GM21381 (cell line): Measurements from ENCODE around the gene ATP9B.
"Not testable (repeated sequence)": the region's sequence is repeated elsewhere in the genome, so short reads cannot be mapped to it uniquely, and the experiment has no call there.

Experiments used
- ATAC-seq: cut with Tn5 transposase; IDR thresholded peaks from one replicate; pipeline ENCODE4 v1.9.1; 2021; ENCODE audit warnings: mild to moderate bottlenecking, moderate library complexity; ENCODE audit not compliant: unreplicated experiment

Gene ATP9B

GRCh38 chr18:79322441-79322840 lies 253.2 kb downstream of the ATP9B start:
- ATAC-seq = no peak

- no peak for ATAC-seq
Measured at GRCh38 chr18:79323471-79323870, 254.3 kb downstream of the ATP9B start.

GRCh38 chr18:79326413-79327198 lies 257.4 kb downstream of the ATP9B start:
- no peak for ATAC-seq

GRCh38 chr18:79327199-79327721 lies 258.1 kb downstream of the ATP9B start:
- no peak for ATAC-seq

- not testable (repeated sequence) for ATAC-seq
Measured at GRCh38 chr18:79327915-79328314, 258.7 kb downstream of the ATP9B start.

- ATAC-seq = no peak
Measured at GRCh38 chr18:79328887-79329286, 259.7 kb downstream of the ATP9B start.

GRCh38 chr18:79329786-79330185 lies 260.6 kb downstream of the ATP9B start:
- no peak for ATAC-seq

- no peak for ATAC-seq
Measured at GRCh38 chr18:79332646-79333045, 263.5 kb downstream of the ATP9B start.

GRCh38 chr18:79333046-79333445 lies 263.9 kb downstream of the ATP9B start:
- ATAC-seq = no peak

- ATAC-seq = no peak
Measured at GRCh38 chr18:79334496-79335233, 265.5 kb downstream of the ATP9B start.

GRCh38 chr18:79335833-79336360 lies 266.7 kb downstream of the ATP9B start:
- ATAC-seq = no peak

- no peak for ATAC-seq
Measured at GRCh38 chr18:79336556-79337142, 267.5 kb downstream of the ATP9B start.

- no peak for ATAC-seq
Measured at GRCh38 chr18:79337184-79337583, 268.0 kb downstream of the ATP9B start.

GRCh38 chr18:79337620-79338019 lies 268.4 kb downstream of the ATP9B start:
- ATAC-seq = no peak

GRCh38 chr18:79339094-79339908 lies 270.1 kb downstream of the ATP9B start:
- ATAC-seq = no peak

GRCh38 chr18:79343567-79344207 lies 274.5 kb downstream of the ATP9B start:
- ATAC-seq = no peak

- ATAC-seq = no peak
Measured at GRCh38 chr18:79344208-79344581, 275.0 kb downstream of the ATP9B start.

- ATAC-seq = no peak
Measured at GRCh38 chr18:79345366-79345765, 276.2 kb downstream of the ATP9B start.

GRCh38 chr18:79345981-79346380 lies 276.8 kb downstream of the ATP9B start:
- no peak for ATAC-seq

- no peak for ATAC-seq
Measured at GRCh38 chr18:79348066-79348465, 278.9 kb downstream of the ATP9B start.
